PC-3 (cell line): ENCODE results near the gene SLC30A7. TPM values are rescaled to one million over a fixed set of nuclear protein-coding genes. Genes with fewer than 3 reads are reported as not detected.

ENCODE experiments used
- ATAC-seq: fragments of 200-7000 bp; cut with Tn5 transposase; 2 replicates; pipeline ENCODE4 v1.9.1; 2020; ENCODE audit warnings: mild to moderate bottlenecking, moderate library complexity
- BruUV-seq: library from RNA; stranded (reverse); fragments of 400-500 nt; replicated peaks from 2 replicates; lab custom pipeline; 2021; lab: Mats Ljungman, UMichigan
- CTCF ChIA-PET: fragments of 300-600 bp; sonication (Branson Sonifier 250); formaldehyde crosslinking; loops from one replicate; lab custom pipeline; 2022; ENCODE audit warnings: antibody characterized with exemption; lab: Charles Lee
- POLR2A ChIA-PET: fragments of 300-600 bp; sonication (Branson Sonifier 250); formaldehyde crosslinking; loops from one replicate; lab custom pipeline; 2022; ENCODE audit warnings: antibody characterized with exemption; ENCODE audit not compliant: unreplicated experiment; lab: Charles Lee
- DNase-seq: peaks from one replicate; pipeline ENCODE4 v3.0.0-alpha.2; 2015
- H2AFZ ChIP-seq: fragments of 300-600 bp; sonication (generic); 2 replicates; pipeline ENCODE4 v1.6.0; 2016; ENCODE audit warnings: antibody characterized with exemption, low read length
- H3F3A ChIP-seq: fragments of 300-600 bp; sonication (generic); one replicate; pipeline ENCODE4 v1.6.0; 2017; ENCODE audit warnings: antibody characterized with exemption, low read length, control low read depth, mild to moderate bottlenecking; ENCODE audit not compliant: unreplicated experiment
- H3K27ac ChIP-seq: fragments of 300-600 bp; sonication (generic); 2 replicates; pipeline ENCODE4 v1.5.1; 2016; ENCODE audit warnings: mild to moderate bottlenecking, low read length
- H3K27me3 ChIP-seq: fragments of 300-600 bp; sonication (generic); 2 replicates; pipeline ENCODE4 v1.6.1; 2016; ENCODE audit warnings: low read length, mixed read lengths
- H3K36me3 ChIP-seq: fragments of 300-600 bp; sonication (generic); 2 replicates; pipeline ENCODE4 v1.6.1; 2016; ENCODE audit warnings: low read depth, mixed run types, low read length, mixed read lengths
- H3K4me1 ChIP-seq: fragments of 300-600 bp; sonication (generic); 2 replicates; pipeline ENCODE4 v1.5.1; 2016; ENCODE audit warnings: low read length; ENCODE audit not compliant: insufficient read depth
- H3K4me2 ChIP-seq: fragments of 300-600 bp; sonication (generic); 2 replicates; pipeline ENCODE4 v1.6.0; 2016; ENCODE audit warnings: low read length
- H3K4me3 ChIP-seq: fragments of 300-600 bp; sonication (generic); 2 replicates; pipeline ENCODE4 v1.5.1; 2016; ENCODE audit warnings: mild to moderate bottlenecking, low read length, mixed read lengths
- H3K79me2 ChIP-seq: fragments of 300-600 bp; sonication (generic); 2 replicates; pipeline ENCODE4 v1.6.1; 2017; ENCODE audit warnings: low read length, mixed read lengths
- H3K9ac ChIP-seq: fragments of 300-600 bp; sonication (generic); 2 replicates; pipeline ENCODE4 v1.6.0; 2016; ENCODE audit warnings: mild to moderate bottlenecking, low read length
- H3K9me2 ChIP-seq: fragments of 300-600 bp; sonication (generic); replicated peaks from 2 replicates; pipeline ENCODE4 v1.6.1; 2016; ENCODE audit warnings: mixed run types, low read length, mixed read lengths
- H3K9me3 ChIP-seq: fragments of 300-600 bp; sonication (generic); 2 replicates; pipeline ENCODE4 v1.6.1; 2016; ENCODE audit warnings: low read length, mixed read lengths
- H4K20me1 ChIP-seq: fragments of 300-600 bp; sonication (generic); 2 replicates; pipeline ENCODE4 v1.6.1; 2016; ENCODE audit warnings: low read length, mixed read lengths
- EZH2 ChIP-seq: fragments of 300-600 bp; sonication (generic); IDR thresholded peaks from one replicate; pipeline ENCODE4 v1.6.1; 2017; ENCODE audit warnings: antibody characterized with exemption, mild to moderate bottlenecking, low read length; ENCODE audit not compliant: unreplicated experiment
- EZH2phosphoT487 ChIP-seq: fragments of 300-600 bp; sonication (generic); IDR thresholded peaks from 2 replicates; pipeline ENCODE4 v1.6.1; 2018; ENCODE audit warnings: mild to moderate bottlenecking, antibody characterized with exemption, low read length, borderline replicate concordance
- intact Hi-C: fragments of 100-400 bp; cut with micrococcal nuclease; formaldehyde crosslinking; loops from 2 replicates; pipeline ENCODE4 v1.9.0; 2023
- total RNA-seq: library from RNA; depleted of rRNA; stranded (reverse); fragments of >200 nt; gene quantifications from 2 replicates; pipeline ENCODE4 v1.2.3, GENCODE V29; 2014
- TF ChIP-seq, protein P1 (sequence below): fragments of 300-600 bp; sonication (generic); conservative IDR thresholded peaks from 2 replicates; pipeline ENCODE4 v1.5.1; 2017; ENCODE audit warnings: antibody characterized with exemption, low read depth, mild to moderate bottlenecking, low read length

The SLC30A7 gene
- total RNA-seq, 1 experiment from 2014 or later, result 24.0 TPM

DNA sequence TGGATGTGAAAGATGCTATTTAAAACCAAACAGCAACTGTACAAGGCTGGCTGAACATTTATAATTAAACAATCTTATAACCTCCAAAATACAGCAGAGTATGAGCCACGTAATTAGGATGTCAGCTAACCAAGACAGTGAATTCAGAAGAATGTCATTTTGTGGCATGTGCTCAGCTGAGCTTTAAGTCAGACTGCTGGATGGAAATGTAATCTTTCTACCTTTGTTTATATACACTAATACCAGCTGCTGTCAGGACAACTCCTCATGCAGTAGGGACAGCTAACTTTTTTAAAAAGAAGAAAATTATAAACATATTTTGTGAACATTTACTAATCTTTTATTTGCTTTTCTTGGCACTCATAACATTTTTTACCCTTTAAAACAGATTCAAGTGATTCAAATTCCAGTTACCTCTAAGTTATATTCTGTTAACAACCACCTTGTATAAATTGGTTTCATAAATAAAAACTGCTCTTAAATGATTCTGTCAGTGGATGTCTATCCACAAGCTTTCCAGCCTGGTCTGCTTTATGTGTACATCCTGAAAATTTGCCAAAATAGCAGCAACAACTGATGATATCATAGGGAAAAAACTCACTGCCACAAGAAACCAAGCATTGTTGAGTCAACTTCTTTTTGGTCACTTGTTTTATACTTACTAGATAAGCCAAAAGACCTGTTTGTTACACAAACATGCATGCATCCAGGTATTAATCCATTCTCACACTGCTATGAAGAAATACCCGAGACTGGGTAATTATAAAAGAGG, 93.6 kb downstream of the SLC30A7 start:
- POLR2A ChIA-PET, result no interaction called here
- no peak overlapping the region for H3K9ac ChIP-seq
- no peaks in the 10 kb centered on the region for H3K9me3 ChIP-seq
- H3F3A ChIP-seq, result no peaks in the 10 kb centered on the region
- H3K27me3 ChIP-seq, result no peaks in the 10 kb centered on the region
- H3K4me3 ChIP-seq, result no peak overlapping the region
- peak; percentile 54 for DNase-seq
- no peaks in the 10 kb centered on the region for H3K79me2 ChIP-seq
- H3K9me2 ChIP-seq, result no peaks in the 10 kb centered on the region
- H3K36me3 ChIP-seq, result peaks cover 13% of the 10 kb centered on the region
- no peak overlapping the region for H2AFZ ChIP-seq
- intact Hi-C loops, result no loop called here
- BruUV-seq, result no TSS peak
- CTCF ChIA-PET, result no interaction called here
- H3K27ac ChIP-seq, result no peak overlapping the region
- no peak overlapping the region for H3K4me2 ChIP-seq
- ATAC-seq, result peak; percentile 62
- peaks cover 8% of the 10 kb centered on the region; the same call in 1 of the 2 replicates for H3K4me1 ChIP-seq
- TF ChIP-seq, protein P1, sequence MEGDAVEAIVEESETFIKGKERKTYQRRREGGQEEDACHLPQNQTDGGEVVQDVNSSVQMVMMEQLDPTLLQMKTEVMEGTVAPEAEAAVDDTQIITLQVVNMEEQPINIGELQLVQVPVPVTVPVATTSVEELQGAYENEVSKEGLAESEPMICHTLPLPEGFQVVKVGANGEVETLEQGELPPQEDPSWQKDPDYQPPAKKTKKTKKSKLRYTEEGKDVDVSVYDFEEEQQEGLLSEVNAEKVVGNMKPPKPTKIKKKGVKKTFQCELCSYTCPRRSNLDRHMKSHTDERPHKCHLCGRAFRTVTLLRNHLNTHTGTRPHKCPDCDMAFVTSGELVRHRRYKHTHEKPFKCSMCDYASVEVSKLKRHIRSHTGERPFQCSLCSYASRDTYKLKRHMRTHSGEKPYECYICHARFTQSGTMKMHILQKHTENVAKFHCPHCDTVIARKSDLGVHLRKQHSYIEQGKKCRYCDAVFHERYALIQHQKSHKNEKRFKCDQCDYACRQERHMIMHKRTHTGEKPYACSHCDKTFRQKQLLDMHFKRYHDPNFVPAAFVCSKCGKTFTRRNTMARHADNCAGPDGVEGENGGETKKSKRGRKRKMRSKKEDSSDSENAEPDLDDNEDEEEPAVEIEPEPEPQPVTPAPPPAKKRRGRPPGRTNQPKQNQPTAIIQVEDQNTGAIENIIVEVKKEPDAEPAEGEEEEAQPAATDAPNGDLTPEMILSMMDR, result no peak
- TF ChIP-seq EZH2phosphoT487, result no peak
- no peak for TF ChIP-seq EZH2
- H4K20me1 ChIP-seq, result no peaks in the 10 kb centered on the region

DNA sequence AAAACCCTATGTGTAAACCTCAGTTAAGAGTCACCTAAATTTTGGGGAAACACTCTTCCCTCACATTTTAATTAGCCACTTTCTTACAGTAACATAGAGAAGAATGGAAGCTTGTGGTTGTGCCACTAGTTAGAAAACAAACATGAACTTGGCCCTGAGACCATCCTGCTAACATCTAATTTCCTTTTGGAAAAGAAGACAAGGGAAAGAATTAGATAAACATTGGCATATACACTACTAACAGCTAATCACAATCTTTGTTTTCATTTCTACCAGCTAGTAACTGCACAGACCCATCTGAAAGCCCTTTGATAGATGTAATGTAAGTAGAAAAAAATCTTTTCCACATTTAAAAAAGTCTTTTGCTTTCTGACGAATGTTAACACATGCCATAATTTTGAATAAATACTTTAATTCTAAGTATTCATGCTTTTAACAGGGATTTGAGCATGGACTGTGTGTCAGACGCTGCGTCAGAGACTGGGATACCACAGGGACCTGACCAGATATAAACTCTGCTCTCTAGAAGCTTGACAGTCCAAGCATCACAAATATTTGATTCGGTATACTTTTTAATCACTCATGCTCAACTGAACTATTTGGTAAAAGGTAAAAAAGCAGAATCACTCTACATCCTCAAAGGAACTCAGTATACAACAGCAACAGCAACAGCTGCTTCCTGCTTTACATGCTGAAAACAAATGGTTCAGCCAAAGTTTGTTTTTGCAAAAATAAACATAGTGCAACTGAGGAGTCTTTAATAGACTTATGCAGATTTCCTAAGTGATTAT, 99.5 kb downstream of the SLC30A7 start:
- peaks cover 15% of the 10 kb centered on the region for H3K36me3 ChIP-seq
- no peak for DNase-seq

More for the DNA sequence above, 99.5 kb downstream of the SLC30A7 start:
- Histone ChIP-seq H3K9me3 (no peaks in the 10 kb centered on the region), H3K27me3 (no peaks in the 10 kb centered on the region), H3K4me3 (no peak overlapping the region), H3K27ac (no peak overlapping the region), H4K20me1 (no peaks in the 10 kb centered on the region), H3F3A (no peaks in the 10 kb centered on the region), H3K9ac (no peak overlapping the region), H2AFZ (no peak overlapping the region), H3K9me2 (no peaks in the 10 kb centered on the region), H3K79me2 (no peaks in the 10 kb centered on the region), H3K4me1 (peaks cover under 1% of the 10 kb centered on the region; the same call in 1 of the 2 replicates), H3K4me2 (no peak overlapping the region)
- no peak for ATAC-seq
- intact Hi-C loops, result no loop called here
- TF ChIP-seq EZH2phosphoT487, result no peak
- no peak for TF ChIP-seq EZH2
- TF ChIP-seq, protein P1, result no peak
- CTCF ChIA-PET, result no interaction called here
- BruUV-seq, result no TSS peak
- POLR2A ChIA-PET, result no interaction called here
